ENCODE measurements around the gene S1PR2. TPM values are rescaled to one million over a fixed set of nuclear protein-coding genes. Genes with fewer than 3 reads are reported as not detected.

S1PR2 gene
- total and polyA plus RNA-seq, 9 donors = 3.6 to 25.9 (median 7.0) TPM

GRCh38 chr19:10191347-10191746 is 39.8 kb downstream of the S1PR2 start:
- Histone ChIP-seq H3K4me3 (no peak overlapping the region), H3K36me3 (no peaks in the 10 kb centered on the region), H3K27me3 (no peaks in the 10 kb centered on the region), H3K9me3 (no peaks in the 10 kb centered on the region), H3K4me1 (ENCODE audit: insufficient read depth) (peaks cover 4% of the 10 kb centered on the region), H3K27ac (no peak overlapping the region)
- TF ChIP-seq EP300 (IDR thresholded peaks at IDR 0.05) = no peak
- TF ChIP-seq POLR2A (IDR thresholded peaks at IDR 0.05) = no peak
- TF ChIP-seq, protein P1, sequence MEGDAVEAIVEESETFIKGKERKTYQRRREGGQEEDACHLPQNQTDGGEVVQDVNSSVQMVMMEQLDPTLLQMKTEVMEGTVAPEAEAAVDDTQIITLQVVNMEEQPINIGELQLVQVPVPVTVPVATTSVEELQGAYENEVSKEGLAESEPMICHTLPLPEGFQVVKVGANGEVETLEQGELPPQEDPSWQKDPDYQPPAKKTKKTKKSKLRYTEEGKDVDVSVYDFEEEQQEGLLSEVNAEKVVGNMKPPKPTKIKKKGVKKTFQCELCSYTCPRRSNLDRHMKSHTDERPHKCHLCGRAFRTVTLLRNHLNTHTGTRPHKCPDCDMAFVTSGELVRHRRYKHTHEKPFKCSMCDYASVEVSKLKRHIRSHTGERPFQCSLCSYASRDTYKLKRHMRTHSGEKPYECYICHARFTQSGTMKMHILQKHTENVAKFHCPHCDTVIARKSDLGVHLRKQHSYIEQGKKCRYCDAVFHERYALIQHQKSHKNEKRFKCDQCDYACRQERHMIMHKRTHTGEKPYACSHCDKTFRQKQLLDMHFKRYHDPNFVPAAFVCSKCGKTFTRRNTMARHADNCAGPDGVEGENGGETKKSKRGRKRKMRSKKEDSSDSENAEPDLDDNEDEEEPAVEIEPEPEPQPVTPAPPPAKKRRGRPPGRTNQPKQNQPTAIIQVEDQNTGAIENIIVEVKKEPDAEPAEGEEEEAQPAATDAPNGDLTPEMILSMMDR (IDR thresholded peaks at IDR 0.05) = no peak
- intact Hi-C loops (cut with DNase I) = loop anchor here in 1 of 4 donors (10.0 kb wide), 1 partner anchor 63 kb away; the partner anchor contains the start of gene MRPL4
- DNase-seq = no peak
- WGBS, 3 donors = 68 to 75% (median 74%) methylated on average over 2 of the region's 2 CpGs

GRCh38 chr19:10190026-10190425 is 41.1 kb downstream of the S1PR2 start:
- DNase-seq = no peak
- H3K4me1 ChIP-seq (ENCODE audit: insufficient read depth) = peaks cover 4% of the 10 kb centered on the region
- no peak overlapping the region for H3K4me3 ChIP-seq
- no peaks in the 10 kb centered on the region for H3K27me3 ChIP-seq
- no peak for TF ChIP-seq POLR2A (IDR thresholded peaks at IDR 0.05)
- TF ChIP-seq EP300 (IDR thresholded peaks at IDR 0.05) = no peak
- TF ChIP-seq, protein P1 (IDR thresholded peaks at IDR 0.05) = no peak
- no peaks in the 10 kb centered on the region for H3K36me3 ChIP-seq
- 95 to 98% (median 96%) methylated on average over 5 of the region's 5 CpGs for WGBS, 3 donors
- no peak overlapping the region for H3K27ac ChIP-seq
- H3K9me3 ChIP-seq = no peaks in the 10 kb centered on the region
- intact Hi-C loops (cut with DNase I) = loop anchor here in 1 of 4 donors (10.0 kb wide), 1 partner anchor 65 kb away; the partner anchor contains the start of gene MRPL4

DNA sequence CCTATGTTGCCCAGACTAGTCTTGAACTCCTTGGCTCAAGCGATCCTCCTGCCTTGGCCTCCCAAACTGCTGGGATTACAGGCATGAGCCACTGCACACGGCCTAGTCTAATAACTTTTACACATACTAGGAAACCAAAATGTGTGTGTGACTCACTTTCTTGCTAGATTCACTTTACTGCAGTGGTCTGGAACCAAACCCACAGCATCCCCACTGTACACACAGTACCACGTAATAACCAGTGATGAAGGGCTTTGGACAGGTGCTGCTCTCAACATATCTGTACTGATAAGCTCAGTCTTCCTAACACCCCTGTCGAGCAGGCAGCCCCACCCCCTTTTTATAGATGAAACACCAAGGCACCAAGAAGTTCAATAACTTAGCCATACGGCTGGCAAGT is 41.5 kb downstream of the S1PR2 start:
- intact Hi-C loops (cut with DNase I) = loop anchor here in 1 of 4 donors (10.0 kb wide), 1 partner anchor 65 kb away; the partner anchor contains the start of gene MRPL4
- WGBS, 3 donors = 82 to 90% (median 87%) methylated on average over 5 of the region's 5 CpGs
- no peak overlapping the region for H3K27ac ChIP-seq
- H3K4me3 ChIP-seq = no peak overlapping the region
- no peak for TF ChIP-seq EP300 (IDR thresholded peaks at IDR 0.05)
- TF ChIP-seq POLR2A (IDR thresholded peaks at IDR 0.05) = no peak
- TF ChIP-seq, protein P1 (IDR thresholded peaks at IDR 0.05) = no peak
- H3K4me1 ChIP-seq (ENCODE audit: insufficient read depth) = peaks cover 4% of the 10 kb centered on the region
- no peaks in the 10 kb centered on the region for H3K27me3 ChIP-seq
- DNase-seq = no peak
- H3K36me3 ChIP-seq = no peaks in the 10 kb centered on the region
- no peaks in the 10 kb centered on the region for H3K9me3 ChIP-seq

- TF ChIP-seq POLR2A (IDR thresholded peaks at IDR 0.05) (no peak), EP300 (IDR thresholded peaks at IDR 0.05) (no peak)
- TF ChIP-seq, protein P1 (IDR thresholded peaks at IDR 0.05) = no peak
- DNase-seq = no peak
Observed at GRCh38 chr19:10187315-10187714, 43.8 kb downstream of the S1PR2 start.

More at GRCh38 chr19:10187315-10187714, 43.8 kb downstream of the S1PR2 start:
- Histone ChIP-seq H3K36me3 (no peaks in the 10 kb centered on the region), H3K27me3 (no peaks in the 10 kb centered on the region), H3K4me3 (no peak overlapping the region), H3K9me3 (no peaks in the 10 kb centered on the region), H3K27ac (no peak overlapping the region), H3K4me1 (ENCODE audit: insufficient read depth) (no peaks in the 10 kb centered on the region)
- intact Hi-C loops (cut with DNase I) = no loop called here
- 90% methylated on average over 11 of the region's 11 CpGs for WGBS, 3 donors

All from ovary (tissue), 9 donors.